H1 (cell line): ENCODE data around the gene PPP1R15B. TPM values are rescaled to one million over a fixed set of nuclear protein-coding genes. Genes with fewer than 3 reads are reported as not detected.

Source experiments
- BCL11A ChIP-seq, 2 experiments: IDR thresholded peaks; one replicate each; pipeline ENCODE4 v1.6.1; 2011; ENCODE audit warnings: low read depth in 2 of 2, low read length in 2 of 2, mild to moderate bottlenecking in 2 of 2
- EZH2 ChIP-seq: fragments of 200-600 bp; sonication (generic); IDR thresholded peaks from 2 replicates; pipeline ENCODE4 v1.7.1; 2012; ENCODE audit warnings: low read depth, mild to moderate bottlenecking, moderate library complexity, low read length, inconsistent platforms; ENCODE audit not compliant: severe bottlenecking
- RXRA ChIP-seq: IDR thresholded peaks from 2 replicates; pipeline ENCODE4 v1.6.1; 2011; ENCODE audit warnings: low read depth, mild to moderate bottlenecking, low read length, moderate library complexity; ENCODE audit not compliant: insufficient read depth
- SIRT6 ChIP-seq: IDR thresholded peaks from one replicate; pipeline ENCODE4 v1.7.1; 2012; ENCODE audit warnings: low read length, inconsistent platforms
- TEAD4 ChIP-seq: IDR thresholded peaks from 2 replicates; pipeline ENCODE4 v1.6.1; 2012; ENCODE audit warnings: low read depth, low read length, inconsistent platforms, mixed read lengths
- ZNF274 ChIP-seq: IDR thresholded peaks from 2 replicates; pipeline ENCODE4 v1.7.0; 2012; ENCODE audit warnings: low read length, borderline replicate concordance; ENCODE audit errors: extremely low read depth
- polyA plus RNA-seq, 7 experiments: library from polyadenylated mRNA; depleted of rRNA in 3 of 7; stranded (reverse) in 5 of 7; unstranded in 2 of 7; fragments of >200 nt in 5 of 7; fragments of 200-250 nt in 2 of 7; gene quantifications; 1 replicate in 5 of 7; 2 replicates in 1 of 7; 4 replicates in 1 of 7; pipeline versions ENCODE4 v1.2.1 to v1.2.3, GENCODE V29; 2011 to 2013; ENCODE audit warnings: missing spikeins in 2 of 7, mixed read lengths in 2 of 7
- total RNA-seq: library from RNA; stranded (reverse); fragmentation: NEBNext Ultra II Directional; extraction: Animal tissue kit (Norgen Biotek cat#: 25700); gene quantifications from 2 replicates; pipeline ENCODE4 v1.2.1, GENCODE V29; 2021
- TF ChIP-seq, protein P1 (sequence below): IDR thresholded peaks from 2 replicates; pipeline ENCODE4 v1.6.1; 2012; ENCODE audit warnings: inconsistent platforms
- TF ChIP-seq, protein P2 (sequence below): IDR thresholded peaks from 2 replicates; pipeline ENCODE4 v1.6.1; 2011; ENCODE audit warnings: low read depth, mild to moderate bottlenecking, low read length; ENCODE audit not compliant: insufficient read depth

The PPP1R15B gene
- total and polyA plus RNA-seq, 2 of the 8 experiments (the other 6 are each of a cell fraction or from before 2014, with no cell fraction given), result 14.4 to 72.2 TPM

DNA sequence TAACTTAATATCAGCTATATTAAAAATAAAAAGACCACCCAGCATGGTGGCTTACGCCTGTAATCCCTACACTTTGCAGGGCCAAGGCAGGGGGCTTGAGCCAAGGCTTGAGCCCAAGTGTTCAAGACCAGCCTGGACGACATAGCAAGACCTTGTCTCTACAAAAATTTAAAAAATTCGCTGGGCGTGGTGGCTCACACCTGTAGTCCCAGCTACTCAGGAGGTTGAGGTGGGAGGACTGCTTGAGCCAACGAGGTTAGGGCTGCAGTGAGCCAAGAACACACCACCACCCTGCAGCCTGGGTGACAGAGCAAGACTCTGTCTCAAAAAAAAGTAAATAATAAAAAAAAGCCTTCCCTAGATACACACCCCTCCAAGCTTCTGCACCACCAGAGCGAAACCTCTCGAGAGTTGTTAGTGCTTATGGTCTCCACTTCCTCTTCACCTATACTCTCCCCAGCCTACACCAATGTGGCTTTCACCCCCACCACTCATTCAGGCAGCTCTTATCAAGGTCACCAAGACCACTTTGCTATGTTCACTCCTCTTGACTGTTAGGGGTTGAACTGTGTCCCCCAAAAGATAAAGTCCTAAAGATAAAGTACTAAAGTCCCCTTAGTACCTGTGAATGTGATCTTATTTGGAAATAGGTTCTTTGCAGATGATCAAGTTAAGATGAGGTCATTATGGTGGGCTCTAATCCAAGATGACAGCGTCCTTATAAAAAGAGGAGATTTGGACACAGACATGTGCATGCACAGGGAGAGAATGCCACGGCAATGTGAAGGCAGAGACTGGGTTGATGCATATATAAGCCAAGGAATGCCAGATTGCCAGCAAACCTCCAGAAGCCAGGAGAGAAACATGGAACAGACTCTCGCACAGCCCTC is 6.8 kb upstream of the PPP1R15B start (continued):
- TF ChIP-seq ZNF274 (no peak), EZH2 (no peak), BCL11A (IDR thresholded peaks at IDR 0.05; ENCODE audit: low read depth in 2 of 2, low read length in 2 of 2) (no peak), RXRA (no peak), SIRT6 (no peak), TEAD4 (no peak)
- TF ChIP-seq, protein P1, sequence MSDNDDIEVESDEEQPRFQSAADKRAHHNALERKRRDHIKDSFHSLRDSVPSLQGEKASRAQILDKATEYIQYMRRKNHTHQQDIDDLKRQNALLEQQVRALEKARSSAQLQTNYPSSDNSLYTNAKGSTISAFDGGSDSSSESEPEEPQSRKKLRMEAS, result no peak
- TF ChIP-seq, protein P2, sequence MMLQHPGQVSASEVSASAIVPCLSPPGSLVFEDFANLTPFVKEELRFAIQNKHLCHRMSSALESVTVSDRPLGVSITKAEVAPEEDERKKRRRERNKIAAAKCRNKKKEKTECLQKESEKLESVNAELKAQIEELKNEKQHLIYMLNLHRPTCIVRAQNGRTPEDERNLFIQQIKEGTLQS, result no peak
